Measurements from ENCODE around the gene ERC2.

ERC2 gene

GRCh38 chr3:56365905-56366640 lies 102.2 kb downstream of the ERC2 start:
- no peak for DNase-seq

GRCh38 chr3:56364665-56365064 lies 103.6 kb downstream of the ERC2 start:
- no peak for DNase-seq

GRCh38 chr3:56363720-56364119 lies 104.5 kb downstream of the ERC2 start:
- DNase-seq, result no peak

- no peak for DNase-seq
Measured at GRCh38 chr3:56361731-56362130, 106.5 kb downstream of the ERC2 start.

GRCh38 chr3:56357266-56357665 lies 111.0 kb downstream of the ERC2 start:
- no peak for DNase-seq

- no peak for DNase-seq
Measured at GRCh38 chr3:56356808-56357207, 111.5 kb downstream of the ERC2 start.

- DNase-seq, result no peak
Measured at GRCh38 chr3:56355570-56356185, 112.6 kb downstream of the ERC2 start.

GRCh38 chr3:56351537-56351936 lies 116.7 kb downstream of the ERC2 start:
- DNase-seq, result no peak

GRCh38 chr3:56347219-56347871 lies 120.9 kb downstream of the ERC2 start:
- no peak for DNase-seq

GRCh38 chr3:56342475-56342874 lies 125.8 kb downstream of the ERC2 start:
- no peak for DNase-seq

- DNase-seq, result no peak
Measured at GRCh38 chr3:56339671-56340070, 128.6 kb downstream of the ERC2 start.

GRCh38 chr3:56339244-56339643 lies 129.0 kb downstream of the ERC2 start:
- no peak for DNase-seq

GRCh38 chr3:56336023-56336422 lies 132.2 kb downstream of the ERC2 start:
- DNase-seq, result no peak

GRCh38 chr3:56324473-56324872 lies 143.8 kb downstream of the ERC2 start:
- no peak for DNase-seq

GRCh38 chr3:56323986-56324420 lies 144.3 kb downstream of the ERC2 start:
- no peak for DNase-seq

GRCh38 chr3:56322862-56323261 lies 145.4 kb downstream of the ERC2 start:
- no peak for DNase-seq

GRCh38 chr3:56321892-56322291 lies 146.4 kb downstream of the ERC2 start:
- DNase-seq, result no peak

GRCh38 chr3:56321383-56321782 lies 146.9 kb downstream of the ERC2 start:
- DNase-seq, result no peak

GRCh38 chr3:56320883-56321282 lies 147.4 kb downstream of the ERC2 start:
- DNase-seq, result no peak

- DNase-seq, result no peak
Measured at GRCh38 chr3:56318891-56319290, 149.4 kb downstream of the ERC2 start.

- no peak for DNase-seq
Measured at GRCh38 chr3:56316944-56317343, 151.3 kb downstream of the ERC2 start.

- DNase-seq, result no peak
Measured at GRCh38 chr3:56314842-56315241, 153.4 kb downstream of the ERC2 start.

GRCh38 chr3:56309465-56309864 lies 158.8 kb downstream of the ERC2 start:
- no peak for DNase-seq

GRCh38 chr3:56308471-56308870 lies 159.8 kb downstream of the ERC2 start:
- DNase-seq, result no peak

Data from activated CD4-positive, alpha-beta T cell treated with anti-CD3 and anti-CD28 coated beads for 4 hours (primary cell).